ENCODE results near the gene KDM6B.

Gene KDM6B, protein sequence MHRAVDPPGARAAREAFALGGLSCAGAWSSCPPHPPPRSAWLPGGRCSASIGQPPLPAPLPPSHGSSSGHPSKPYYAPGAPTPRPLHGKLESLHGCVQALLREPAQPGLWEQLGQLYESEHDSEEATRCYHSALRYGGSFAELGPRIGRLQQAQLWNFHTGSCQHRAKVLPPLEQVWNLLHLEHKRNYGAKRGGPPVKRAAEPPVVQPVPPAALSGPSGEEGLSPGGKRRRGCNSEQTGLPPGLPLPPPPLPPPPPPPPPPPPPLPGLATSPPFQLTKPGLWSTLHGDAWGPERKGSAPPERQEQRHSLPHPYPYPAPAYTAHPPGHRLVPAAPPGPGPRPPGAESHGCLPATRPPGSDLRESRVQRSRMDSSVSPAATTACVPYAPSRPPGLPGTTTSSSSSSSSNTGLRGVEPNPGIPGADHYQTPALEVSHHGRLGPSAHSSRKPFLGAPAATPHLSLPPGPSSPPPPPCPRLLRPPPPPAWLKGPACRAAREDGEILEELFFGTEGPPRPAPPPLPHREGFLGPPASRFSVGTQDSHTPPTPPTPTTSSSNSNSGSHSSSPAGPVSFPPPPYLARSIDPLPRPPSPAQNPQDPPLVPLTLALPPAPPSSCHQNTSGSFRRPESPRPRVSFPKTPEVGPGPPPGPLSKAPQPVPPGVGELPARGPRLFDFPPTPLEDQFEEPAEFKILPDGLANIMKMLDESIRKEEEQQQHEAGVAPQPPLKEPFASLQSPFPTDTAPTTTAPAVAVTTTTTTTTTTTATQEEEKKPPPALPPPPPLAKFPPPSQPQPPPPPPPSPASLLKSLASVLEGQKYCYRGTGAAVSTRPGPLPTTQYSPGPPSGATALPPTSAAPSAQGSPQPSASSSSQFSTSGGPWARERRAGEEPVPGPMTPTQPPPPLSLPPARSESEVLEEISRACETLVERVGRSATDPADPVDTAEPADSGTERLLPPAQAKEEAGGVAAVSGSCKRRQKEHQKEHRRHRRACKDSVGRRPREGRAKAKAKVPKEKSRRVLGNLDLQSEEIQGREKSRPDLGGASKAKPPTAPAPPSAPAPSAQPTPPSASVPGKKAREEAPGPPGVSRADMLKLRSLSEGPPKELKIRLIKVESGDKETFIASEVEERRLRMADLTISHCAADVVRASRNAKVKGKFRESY (N-terminal part only)

DNA sequence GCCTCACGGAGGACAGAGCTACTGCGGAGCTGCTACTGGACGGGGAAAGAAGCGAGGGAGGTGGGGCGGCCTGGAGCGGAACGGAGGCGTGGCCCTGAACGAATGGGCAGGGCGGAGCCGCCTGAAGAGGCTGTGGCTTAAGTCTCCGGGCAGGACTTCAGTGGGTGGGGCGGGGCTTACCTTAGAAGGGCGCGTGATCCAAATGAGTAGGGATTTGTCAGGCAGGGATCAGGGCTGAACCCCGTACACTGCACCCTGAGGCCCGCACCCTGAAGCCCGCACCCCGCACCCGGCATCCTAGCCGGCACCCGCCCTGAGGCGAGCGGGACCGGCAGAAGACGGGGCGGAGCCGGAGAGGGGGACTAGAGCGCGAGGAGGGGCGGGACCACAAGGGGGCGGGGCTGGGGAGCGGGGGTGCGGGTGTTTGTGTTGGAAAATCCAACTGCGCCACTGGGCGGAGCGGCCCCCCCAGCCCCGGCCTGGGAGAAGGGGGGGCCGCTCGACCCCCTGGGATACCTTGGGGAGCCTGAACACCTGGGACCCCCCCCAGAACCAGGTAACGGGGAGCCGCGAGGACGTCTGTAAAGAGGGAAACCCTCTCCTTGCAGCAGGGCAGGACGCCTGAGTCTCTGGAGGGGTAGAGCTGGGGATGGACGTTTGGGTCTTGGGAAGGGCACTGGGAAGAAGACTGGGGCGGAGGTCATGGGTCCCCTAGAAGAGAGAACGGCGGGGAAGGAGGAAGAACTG lies at the start of gene KDM6B:
TSS of gene KDM6B (plus strand) at position 423 of the 747 bp plus-strand sequence. CDS start 11,338 bp downstream, outside the sequence.
- peak within 1 kb of the TSS; percentile 74 for H3K4me3 ChIP-seq (ENCODE audit: low read depth, low read length)
- TF ChIP-seq, protein P1, sequence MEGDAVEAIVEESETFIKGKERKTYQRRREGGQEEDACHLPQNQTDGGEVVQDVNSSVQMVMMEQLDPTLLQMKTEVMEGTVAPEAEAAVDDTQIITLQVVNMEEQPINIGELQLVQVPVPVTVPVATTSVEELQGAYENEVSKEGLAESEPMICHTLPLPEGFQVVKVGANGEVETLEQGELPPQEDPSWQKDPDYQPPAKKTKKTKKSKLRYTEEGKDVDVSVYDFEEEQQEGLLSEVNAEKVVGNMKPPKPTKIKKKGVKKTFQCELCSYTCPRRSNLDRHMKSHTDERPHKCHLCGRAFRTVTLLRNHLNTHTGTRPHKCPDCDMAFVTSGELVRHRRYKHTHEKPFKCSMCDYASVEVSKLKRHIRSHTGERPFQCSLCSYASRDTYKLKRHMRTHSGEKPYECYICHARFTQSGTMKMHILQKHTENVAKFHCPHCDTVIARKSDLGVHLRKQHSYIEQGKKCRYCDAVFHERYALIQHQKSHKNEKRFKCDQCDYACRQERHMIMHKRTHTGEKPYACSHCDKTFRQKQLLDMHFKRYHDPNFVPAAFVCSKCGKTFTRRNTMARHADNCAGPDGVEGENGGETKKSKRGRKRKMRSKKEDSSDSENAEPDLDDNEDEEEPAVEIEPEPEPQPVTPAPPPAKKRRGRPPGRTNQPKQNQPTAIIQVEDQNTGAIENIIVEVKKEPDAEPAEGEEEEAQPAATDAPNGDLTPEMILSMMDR (IDR thresholded peaks at IDR 0.05; ENCODE audit: low read depth, low read length, missing control alignments): no peak
- DNase-seq (ENCODE audit: low read depth): peak; percentile 65
- in situ Hi-C loops (cut with HindIII; ENCODE audit: low sequenced_read_pairs): no loop called here

DNA sequence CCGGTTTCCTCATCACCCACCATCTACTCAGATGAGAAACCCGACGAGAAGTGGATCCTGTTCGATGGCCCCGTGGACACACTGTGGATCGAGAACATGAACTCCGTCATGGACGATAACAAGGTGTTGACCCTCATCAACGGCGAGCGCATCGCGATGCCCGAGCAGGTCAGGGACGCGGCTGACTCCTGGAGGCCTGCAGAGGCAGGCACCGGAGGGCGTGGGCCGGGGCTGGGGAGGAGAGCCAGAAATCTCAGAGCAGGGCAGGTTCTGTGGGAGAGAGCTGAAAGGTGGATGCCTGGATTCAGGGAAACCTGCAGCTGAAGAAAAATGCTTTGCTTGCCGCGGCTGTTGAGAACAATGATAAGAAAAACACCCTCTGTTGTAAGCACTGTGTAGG lies 47.2 kb upstream of the KDM6B start:
- TF ChIP-seq, protein P1 (IDR thresholded peaks at IDR 0.05; ENCODE audit: low read depth, low read length, missing control alignments): no peak
- in situ Hi-C loops (cut with HindIII; ENCODE audit: low sequenced_read_pairs): no loop called here
- H3K4me3 ChIP-seq (ENCODE audit: low read depth, low read length): no peak overlapping the region
- no peak for DNase-seq (ENCODE audit: low read depth)

DNA sequence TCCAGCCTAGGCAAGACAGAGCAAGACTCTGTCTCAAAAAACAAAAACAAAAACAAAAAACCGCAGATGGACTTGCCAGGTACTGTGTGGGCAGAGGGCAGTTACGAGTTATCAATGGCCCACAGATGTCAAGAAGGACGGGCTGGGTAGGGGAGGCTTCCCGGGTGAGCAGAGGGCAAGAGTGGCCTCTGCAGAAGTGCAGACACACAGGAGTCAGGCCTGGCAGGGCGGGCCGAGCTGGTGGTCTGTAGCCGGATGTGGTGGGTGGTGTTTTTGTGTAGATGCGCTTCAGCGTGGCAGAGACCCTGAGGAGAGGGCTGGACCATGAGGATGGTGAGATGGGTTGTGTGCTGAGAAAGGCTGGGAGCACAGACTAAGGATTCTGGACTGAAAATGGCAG lies 44.9 kb upstream of the KDM6B start:
- in situ Hi-C loops (cut with HindIII; ENCODE audit: low sequenced_read_pairs): no loop called here
- TF ChIP-seq, protein P1 (IDR thresholded peaks at IDR 0.05; ENCODE audit: low read depth, low read length, missing control alignments): no peak
- DNase-seq (ENCODE audit: low read depth): no peak
- H3K4me3 ChIP-seq (ENCODE audit: low read depth, low read length): no peak overlapping the region

DNA sequence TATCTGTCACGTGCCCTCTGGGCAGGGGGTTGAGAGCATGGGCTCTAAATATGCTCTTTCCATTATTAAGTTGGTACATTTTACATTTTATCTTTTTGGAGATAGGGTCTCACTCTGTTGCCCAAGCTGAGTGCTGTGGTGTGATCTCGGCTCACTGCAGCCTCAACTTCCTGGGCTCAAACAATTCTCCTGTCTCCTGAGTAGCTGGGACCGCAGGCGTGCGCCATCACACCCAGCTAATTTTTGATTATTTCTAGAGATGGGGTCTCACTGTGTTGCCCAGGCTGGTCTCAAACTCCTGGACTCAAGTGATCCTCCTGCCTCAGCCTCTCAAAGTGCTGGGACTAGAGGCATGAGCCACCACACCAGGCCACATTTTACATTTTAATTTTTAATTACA lies 43.9 kb upstream of the KDM6B start:
- in situ Hi-C loops (cut with HindIII; ENCODE audit: low sequenced_read_pairs): no loop called here
- no peak overlapping the region for H3K4me3 ChIP-seq (ENCODE audit: low read depth, low read length)
- DNase-seq (ENCODE audit: low read depth): no peak
- TF ChIP-seq, protein P1 (IDR thresholded peaks at IDR 0.05; ENCODE audit: low read depth, low read length, missing control alignments): no peak

DNA sequence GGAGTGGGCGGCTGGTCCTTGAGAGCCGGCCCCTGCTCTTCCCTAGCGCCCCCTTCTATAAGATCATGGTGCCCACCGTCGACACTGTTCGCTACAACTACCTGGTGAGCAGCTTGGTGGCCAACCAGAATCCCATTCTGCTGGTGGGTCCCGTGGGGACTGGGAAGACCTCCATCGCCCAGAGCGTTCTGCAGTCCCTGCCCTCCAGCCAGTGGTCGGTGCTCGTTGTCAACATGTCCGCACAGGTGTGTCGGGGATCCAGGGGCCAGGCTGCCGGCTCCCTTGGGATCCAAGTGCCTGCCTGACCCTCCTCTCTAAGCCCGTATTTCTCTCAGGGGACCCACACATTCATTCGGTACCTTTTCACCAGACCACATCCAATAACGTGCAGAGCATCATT lies 41.4 kb upstream of the KDM6B start:
- TF ChIP-seq, protein P1 (IDR thresholded peaks at IDR 0.05; ENCODE audit: low read depth, low read length, missing control alignments): no peak
- no peak overlapping the region for H3K4me3 ChIP-seq (ENCODE audit: low read depth, low read length)
- in situ Hi-C loops (cut with HindIII; ENCODE audit: low sequenced_read_pairs): no loop called here
- DNase-seq (ENCODE audit: low read depth): no peak

Data from astrocyte of the cerebellum (primary cell).